ENCODE results near the gene CDH6. TPM values are rescaled to one million over a fixed set of nuclear protein-coding genes. Genes with fewer than 3 reads are reported as not detected.

Gene CDH6
- total and polyA plus RNA-seq, 2 donors (not counting 1 experiment from before 2014, with no cell fraction given) = not detected

DNA sequence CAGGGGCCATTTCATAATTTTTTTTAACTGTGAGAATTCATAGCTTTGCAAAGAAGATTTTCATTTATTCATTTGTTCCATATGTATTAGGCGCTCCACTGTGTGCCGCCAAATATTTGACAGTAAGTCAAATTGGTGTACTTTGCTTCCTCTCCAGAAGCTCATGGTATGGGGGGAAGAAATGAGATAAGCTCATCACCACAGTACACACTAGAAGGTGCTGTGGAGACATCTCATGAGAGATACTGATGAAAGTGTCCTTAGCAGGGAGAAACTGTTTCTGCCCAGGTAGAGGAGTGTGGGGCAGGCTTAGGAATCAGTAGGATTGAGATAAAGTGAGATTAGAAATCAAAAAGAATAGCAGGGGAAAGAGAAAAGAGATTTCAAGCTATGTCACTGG, 136.2 kb downstream of the CDH6 start:
- ATAC-seq (ENCODE audit: low read depth) (no peak), DNase-seq (no peak)
- Histone ChIP-seq H3K36me3 (replicated peaks in 1 of 2; ENCODE audit: control extremely low read depth in 1 of 2, control insufficient read depth in 1 of 2, extremely low read depth in 1 of 2, insufficient read depth in 2 of 2, low read length in 1 of 2) (no peaks in the 10 kb centered on the region), H3K4me2 (replicated peaks; ENCODE audit: low read depth, low read length, poor library complexity, severe bottlenecking) (no peak overlapping the region), H3K9ac (ENCODE audit: low read length) (no peak overlapping the region), H2AFZ (ENCODE audit: insufficient read depth, low read depth, low read length, poor library complexity, severe bottlenecking) (no peak overlapping the region), H3K4me1 (ENCODE audit: control insufficient read depth in 2 of 2, insufficient read depth in 2 of 2, low read length in 2 of 2) (no peaks in the 10 kb centered on the region), H3K27me3 (replicated peaks in 1 of 4; ENCODE audit: control extremely low read depth in 1 of 4, control insufficient read depth in 3 of 4, insufficient read depth in 4 of 4, low read length in 3 of 4) (peaks cover 0 to 4% (median 0%) of the 10 kb centered on the region in 4 experiments), H4K20me1 (ENCODE audit: control insufficient read depth, insufficient read depth, low read length, poor library complexity, severe bottlenecking) (no peaks in the 10 kb centered on the region), H3K27ac (ENCODE audit: low read length in 2 of 2) (no peak overlapping the region), H3K4me3 (ENCODE audit: control extremely low read depth in 1 of 5, extremely low read depth in 1 of 5, insufficient read depth in 1 of 5, low read depth in 2 of 5, low read length in 4 of 5) (no peak overlapping the region), H3K9me3 (ENCODE audit: control extremely low read depth in 1 of 3, control insufficient read depth in 2 of 3, insufficient read depth in 1 of 3, low read length in 2 of 3) (no peaks in the 10 kb centered on the region), H3K79me2 (ENCODE audit: control insufficient read depth, insufficient read depth, low read length) (no peaks in the 10 kb centered on the region)
- Mint-ChIP-seq H3K4me3 (no peak overlapping the region), H3K27ac (no peak overlapping the region), H3K27me3 (no peaks in the 10 kb centered on the region), H3K4me1 (no peaks in the 10 kb centered on the region), H3K9me3 (ENCODE audit: insufficient read depth) (no peaks in the 10 kb centered on the region)
- intact Hi-C loops (cut with micrococcal nuclease) = no loop called here
- POLR2A ChIA-PET = no interaction called here
- CTCF ChIA-PET = interaction anchor here (0.6 to 0.7 kb wide), 3 partner anchors 8 to 336 kb away, joined by 3 to 5 read pairs (median 3); no protein-coding TSS in a partner anchor
- WGBS (ENCODE audit: insufficient coverage) = no CpG with 5 or more reads among the region's 2 CpGs
- no peak for TF ChIP-seq EZH2 (IDR thresholded peaks at IDR 0.05; ENCODE audit: borderline replicate concordance, insufficient read depth, low read depth, low read length, poor library complexity, severe bottlenecking)
- TF ChIP-seq, protein P1, sequence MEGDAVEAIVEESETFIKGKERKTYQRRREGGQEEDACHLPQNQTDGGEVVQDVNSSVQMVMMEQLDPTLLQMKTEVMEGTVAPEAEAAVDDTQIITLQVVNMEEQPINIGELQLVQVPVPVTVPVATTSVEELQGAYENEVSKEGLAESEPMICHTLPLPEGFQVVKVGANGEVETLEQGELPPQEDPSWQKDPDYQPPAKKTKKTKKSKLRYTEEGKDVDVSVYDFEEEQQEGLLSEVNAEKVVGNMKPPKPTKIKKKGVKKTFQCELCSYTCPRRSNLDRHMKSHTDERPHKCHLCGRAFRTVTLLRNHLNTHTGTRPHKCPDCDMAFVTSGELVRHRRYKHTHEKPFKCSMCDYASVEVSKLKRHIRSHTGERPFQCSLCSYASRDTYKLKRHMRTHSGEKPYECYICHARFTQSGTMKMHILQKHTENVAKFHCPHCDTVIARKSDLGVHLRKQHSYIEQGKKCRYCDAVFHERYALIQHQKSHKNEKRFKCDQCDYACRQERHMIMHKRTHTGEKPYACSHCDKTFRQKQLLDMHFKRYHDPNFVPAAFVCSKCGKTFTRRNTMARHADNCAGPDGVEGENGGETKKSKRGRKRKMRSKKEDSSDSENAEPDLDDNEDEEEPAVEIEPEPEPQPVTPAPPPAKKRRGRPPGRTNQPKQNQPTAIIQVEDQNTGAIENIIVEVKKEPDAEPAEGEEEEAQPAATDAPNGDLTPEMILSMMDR (IDR thresholded peaks at IDR 0.05) = no peak

DNA sequence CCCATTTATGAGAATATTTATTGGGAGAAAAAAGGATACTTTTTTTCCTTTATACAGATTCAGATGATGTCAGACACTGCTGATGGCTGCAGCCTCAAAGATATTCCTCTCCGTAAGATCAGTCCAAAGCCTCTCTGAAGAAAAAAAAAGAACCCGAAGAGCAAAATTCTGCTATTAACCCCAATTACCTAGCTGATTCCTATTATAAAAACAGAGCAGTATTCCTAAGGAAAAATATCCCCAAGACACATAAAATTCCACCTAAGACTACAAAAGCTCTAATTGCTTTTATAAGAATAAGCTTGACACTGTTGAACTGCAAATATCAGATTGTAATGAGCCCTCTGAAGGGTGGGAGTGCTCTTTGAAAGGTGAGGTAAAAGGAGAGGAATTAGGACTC, 138.7 kb downstream of the CDH6 start:
- no peak for ATAC-seq (ENCODE audit: low read depth)
- CTCF ChIA-PET = no interaction called here

More for the DNA sequence above, 138.7 kb downstream of the CDH6 start:
- Mint-ChIP-seq H3K4me1 (no peaks in the 10 kb centered on the region), H3K4me3 (no peak overlapping the region), H3K9me3 (ENCODE audit: insufficient read depth) (no peaks in the 10 kb centered on the region), H3K27me3 (no peaks in the 10 kb centered on the region), H3K27ac (no peak overlapping the region)
- intact Hi-C loops (cut with micrococcal nuclease) = no loop called here
- Histone ChIP-seq H3K4me1 (ENCODE audit: control insufficient read depth in 2 of 2, insufficient read depth in 2 of 2, low read length in 2 of 2) (no peaks in the 10 kb centered on the region), H3K79me2 (ENCODE audit: control insufficient read depth, insufficient read depth, low read length) (no peaks in the 10 kb centered on the region), H3K9me3 (ENCODE audit: control extremely low read depth in 1 of 3, control insufficient read depth in 2 of 3, insufficient read depth in 1 of 3, low read length in 2 of 3) (no peaks in the 10 kb centered on the region), H3K9ac (ENCODE audit: low read length) (no peak overlapping the region), H3K4me2 (replicated peaks; ENCODE audit: low read depth, low read length, poor library complexity, severe bottlenecking) (no peak overlapping the region), H4K20me1 (ENCODE audit: control insufficient read depth, insufficient read depth, low read length, poor library complexity, severe bottlenecking) (no peaks in the 10 kb centered on the region), H3K36me3 (replicated peaks in 1 of 2; ENCODE audit: control extremely low read depth in 1 of 2, control insufficient read depth in 1 of 2, extremely low read depth in 1 of 2, insufficient read depth in 2 of 2, low read length in 1 of 2) (no peaks in the 10 kb centered on the region), H3K27ac (ENCODE audit: low read length in 2 of 2) (no peak overlapping the region), H2AFZ (ENCODE audit: insufficient read depth, low read depth, low read length, poor library complexity, severe bottlenecking) (no peak overlapping the region), H3K4me3 (ENCODE audit: control extremely low read depth in 1 of 5, extremely low read depth in 1 of 5, insufficient read depth in 1 of 5, low read depth in 2 of 5, low read length in 4 of 5) (no peak overlapping the region), H3K27me3 (replicated peaks in 1 of 4; ENCODE audit: control extremely low read depth in 1 of 4, control insufficient read depth in 3 of 4, insufficient read depth in 4 of 4, low read length in 3 of 4) (peaks cover 0 to 4% (median under 1%) of the 10 kb centered on the region in 4 experiments)
- DNase-seq = no peak
- no peak for TF ChIP-seq EZH2 (IDR thresholded peaks at IDR 0.05; ENCODE audit: borderline replicate concordance, insufficient read depth, low read depth, low read length, poor library complexity, severe bottlenecking)
- TF ChIP-seq, protein P1 (IDR thresholded peaks at IDR 0.05) = no peak
- POLR2A ChIA-PET = no interaction called here
- no CpG with 5 or more reads among the region's 2 CpGs for WGBS (ENCODE audit: insufficient coverage)

All from B cell (primary cell).